Upper lobe of left lung (tissue), 4 donors: ENCODE results near the gene SLC13A3.

Experiments used
- CTCF ChIP-seq, 6 experiments: fragments of 450-650 bp in 4 of 6; fragments of 200-600 bp in 2 of 6; sonication (generic) in 2 of 6; IDR thresholded peaks; one replicate each; pipeline ENCODE4 v1.5.1; 2016 to 2019; ENCODE audit warnings: antibody characterized with exemption in 6 of 6
- EP300 ChIP-seq, 4 donors: sonication (generic); formaldehyde crosslinking; IDR thresholded peaks; one replicate each; pipeline ENCODE4 v1.5.1; 2017; ENCODE audit warnings: antibody characterized with exemption in 4 of 4, control low read depth in 2 of 4
- POLR2A ChIP-seq, 4 donors: fragments of 450-650 bp; IDR thresholded peaks; one replicate each; pipeline ENCODE4 v1.5.1; 2016 to 2017; ENCODE audit warnings: antibody characterized with exemption in 4 of 4, mild to moderate bottlenecking in 2 of 4
- POLR2AphosphoS5 ChIP-seq, 2 donors: sonication (generic); formaldehyde crosslinking; IDR thresholded peaks; one replicate each; pipeline ENCODE4 v1.5.1; 2017; ENCODE audit warnings: antibody characterized with exemption in 2 of 2

GRCh38 chr20:46635514-46636136, 15.6 kb downstream of the SLC13A3 start:
- no peak for TF ChIP-seq CTCF (IDR thresholded peaks at IDR 0.05)
- no peak for TF ChIP-seq POLR2AphosphoS5 (IDR thresholded peaks at IDR 0.05)
- no peak for TF ChIP-seq POLR2A (IDR thresholded peaks at IDR 0.05)
- TF ChIP-seq EP300 (IDR thresholded peaks at IDR 0.05), result no peak
